ENCODE measurements around the gene PSORS1C2.

PSORS1C2 gene

GRCh38 chr6:31090973-31091364, 47.9 kb downstream of the PSORS1C2 start:
- TF ChIP-seq YY1 (IDR thresholded peaks at IDR 0.05; ENCODE audit: low read depth): no peak
- no peak for TF ChIP-seq TEAD4 (IDR thresholded peaks at IDR 0.05)
- no peak for TF ChIP-seq RAD21 (IDR thresholded peaks at IDR 0.05; ENCODE audit: low read depth)
- no peak for TF ChIP-seq REST (IDR thresholded peaks at IDR 0.05; ENCODE audit: low read depth)
- TF ChIP-seq ZBTB7A (IDR thresholded peaks at IDR 0.05; ENCODE audit: low read depth): no peak
- no peak for TF ChIP-seq USF1 (IDR thresholded peaks at IDR 0.05)
- TF ChIP-seq CREB1 (IDR thresholded peaks at IDR 0.05; ENCODE audit: low read depth): no peak
- TF ChIP-seq FOXM1 (IDR thresholded peaks at IDR 0.05; ENCODE audit: borderline replicate concordance, low read depth): no peak
- no peak for TF ChIP-seq TCF12 (IDR thresholded peaks at IDR 0.05; ENCODE audit: low read depth)
- no peak for TF ChIP-seq MAX (IDR thresholded peaks at IDR 0.05)
- no peak for TF ChIP-seq EGR1 (IDR thresholded peaks at IDR 0.05)
- no peak for TF ChIP-seq NFIC (IDR thresholded peaks at IDR 0.05)
- TF ChIP-seq TAF1 (IDR thresholded peaks at IDR 0.05; ENCODE audit: low read depth): no peak
- TF ChIP-seq CEBPB (IDR thresholded peaks at IDR 0.05): no peak
- TF ChIP-seq EP300 (IDR thresholded peaks at IDR 0.05; ENCODE audit: borderline replicate concordance): no peak

GRCh38 chr6:31090275-31090972, 48.4 kb downstream of the PSORS1C2 start:
- TF ChIP-seq TCF12 (IDR thresholded peaks at IDR 0.05; ENCODE audit: low read depth): no peak
- no peak for TF ChIP-seq EGR1 (IDR thresholded peaks at IDR 0.05)
- TF ChIP-seq EP300 (IDR thresholded peaks at IDR 0.05; ENCODE audit: borderline replicate concordance): no peak
- TF ChIP-seq MAX (IDR thresholded peaks at IDR 0.05): no peak
- no peak for TF ChIP-seq TEAD4 (IDR thresholded peaks at IDR 0.05)
- no peak for TF ChIP-seq ZBTB7A (IDR thresholded peaks at IDR 0.05; ENCODE audit: low read depth)
- no peak for TF ChIP-seq REST (IDR thresholded peaks at IDR 0.05; ENCODE audit: low read depth)
- TF ChIP-seq CEBPB (IDR thresholded peaks at IDR 0.05): no peak
- TF ChIP-seq FOXM1 (IDR thresholded peaks at IDR 0.05; ENCODE audit: borderline replicate concordance, low read depth): no peak
- TF ChIP-seq YY1 (IDR thresholded peaks at IDR 0.05; ENCODE audit: low read depth): no peak
- no peak for TF ChIP-seq TAF1 (IDR thresholded peaks at IDR 0.05; ENCODE audit: low read depth)
- no peak for TF ChIP-seq RAD21 (IDR thresholded peaks at IDR 0.05; ENCODE audit: low read depth)

Data from Ishikawa (cell line).